IMR-90 (cell line): ENCODE data around the gene TIGD4. TPM values are rescaled to one million over a fixed set of nuclear protein-coding genes. Genes with fewer than 3 reads are reported as not detected.

Experiments
- ATAC-seq: fragments of 200-7000 bp; cut with Tn5 transposase; 2 replicates; pipeline ENCODE4 v1.9.1; 2020; ENCODE audit warnings: low read depth, mild to moderate bottlenecking, moderate library complexity
- BruUV-seq: library from RNA; stranded (reverse); fragments of 400-500 nt; replicated peaks from 2 replicates; lab custom pipeline; 2021; lab: Mats Ljungman, UMichigan
- CTCF ChIA-PET: fragments of 300-600 bp; formaldehyde crosslinking; extraction: SDS; loops from one replicate; lab custom pipeline; 2021; ENCODE audit warnings: antibody characterized with exemption; lab: Yijun Ruan, JAX
- POLR2A ChIA-PET: fragments of 300-600 bp; sonication (Branson Sonifier 250); formaldehyde crosslinking; loops from one replicate; lab custom pipeline; 2022; ENCODE audit warnings: antibody characterized with exemption; ENCODE audit not compliant: unreplicated experiment; lab: Charles Lee
- DNase-seq: peaks from one replicate; pipeline ENCODE4 v3.0.0; 2013
- H2AFZ ChIP-seq: replicated peaks from 2 replicates; pipeline ENCODE3; 2013; ENCODE audit warnings: low read length, mild to moderate bottlenecking; ENCODE audit not compliant: poor library complexity
- H2AK5ac ChIP-seq: 2 replicates; pipeline ENCODE4 v1.6.1; 2013; ENCODE audit warnings: low read depth, low read length, inconsistent platforms
- H2AK9ac ChIP-seq: replicated peaks from 2 replicates; pipeline ENCODE3; 2013; ENCODE audit warnings: mild to moderate bottlenecking, low read depth, low read length, moderate library complexity; ENCODE audit not compliant: poor library complexity
- H2BK120ac ChIP-seq: 2 replicates; pipeline ENCODE4 v1.6.1; 2013; ENCODE audit warnings: low read depth, low read length, inconsistent platforms
- H2BK15ac ChIP-seq: 3 replicates; pipeline ENCODE4 v1.6.1; 2013; ENCODE audit warnings: low read depth, low read length, inconsistent platforms
- H2BK20ac ChIP-seq: 2 replicates; pipeline ENCODE4 v1.6.1; 2013; ENCODE audit warnings: low read depth, mild to moderate bottlenecking, inconsistent platforms, low read length, moderate library complexity
- H2BK5ac ChIP-seq: 2 replicates; pipeline ENCODE4 v1.6.1; 2013; ENCODE audit warnings: mild to moderate bottlenecking, low read depth, low read length, inconsistent platforms; ENCODE audit not compliant: poor library complexity, severe bottlenecking
- H3K14ac ChIP-seq: replicated peaks from 2 replicates; pipeline ENCODE4 v1.6.1; 2013; ENCODE audit warnings: low read depth, low read length, inconsistent platforms
- H3K18ac ChIP-seq: 2 replicates; pipeline ENCODE4 v1.6.1; 2013; ENCODE audit warnings: low read depth, low read length, control low read depth
- H3K23ac ChIP-seq: 2 replicates; pipeline ENCODE4 v1.6.1; 2013; ENCODE audit warnings: low read depth, low read length, inconsistent platforms
- H3K27ac ChIP-seq: 2 replicates; pipeline ENCODE4 v1.5.1; 2013; ENCODE audit warnings: mild to moderate bottlenecking, control low read depth, low read length; ENCODE audit not compliant: insufficient read depth
- H3K27me3 ChIP-seq: 2 replicates; pipeline ENCODE4 v1.6.1; 2013; ENCODE audit warnings: low read length; ENCODE audit not compliant: control insufficient read depth, insufficient read depth
- H3K36me3 ChIP-seq: 2 replicates; pipeline ENCODE4 v1.6.1; 2013; ENCODE audit warnings: low read length, mixed read lengths; ENCODE audit not compliant: control insufficient read depth, insufficient read depth
- H3K4ac ChIP-seq: 2 replicates; pipeline ENCODE4 v1.6.1; 2013; ENCODE audit warnings: low read depth, low read length, inconsistent platforms
- H3K4me1 ChIP-seq: 2 replicates; pipeline ENCODE4 v1.6.1; 2013; ENCODE audit warnings: low read length, mixed read lengths; ENCODE audit not compliant: control insufficient read depth, insufficient read depth
- H3K4me2 ChIP-seq: 2 replicates; pipeline ENCODE4 v1.6.1; 2013; ENCODE audit warnings: low read depth, mild to moderate bottlenecking, control low read depth, low read length, moderate library complexity
- H3K4me3 ChIP-seq: 2 replicates; pipeline ENCODE4 v1.5.1; 2013; ENCODE audit warnings: low read depth, mild to moderate bottlenecking, control low read depth, low read length, moderate library complexity; ENCODE audit not compliant: insufficient read depth
- H3K56ac ChIP-seq: 2 replicates; pipeline ENCODE4 v1.6.1; 2013; ENCODE audit warnings: low read length, inconsistent platforms; ENCODE audit not compliant: insufficient read depth; ENCODE audit errors: extremely low read depth
- H3K79me1 ChIP-seq, 2 experiments: 2 replicates each; pipeline ENCODE4 v1.6.1; 2013; ENCODE audit warnings: low read length in 2 of 2, inconsistent platforms in 1 of 2, low read depth in 1 of 2
- H3K9ac ChIP-seq: 2 replicates; pipeline ENCODE4 v1.6.1; 2013; ENCODE audit warnings: low read depth, low read length, control low read depth
- H3K9me1 ChIP-seq: 2 replicates; pipeline ENCODE4 v1.6.1; 2013; ENCODE audit warnings: low read length, inconsistent platforms; ENCODE audit not compliant: insufficient read depth
- H3K9me3 ChIP-seq: 2 replicates; pipeline ENCODE4 v1.6.1; 2013; ENCODE audit warnings: low read length; ENCODE audit not compliant: control insufficient read depth, insufficient read depth
- H4K20me1 ChIP-seq: 2 replicates; pipeline ENCODE4 v1.6.1; 2013; ENCODE audit warnings: low read length, inconsistent platforms; ENCODE audit not compliant: insufficient read depth
- H4K5ac ChIP-seq: 2 replicates; pipeline ENCODE4 v1.6.1; 2013; ENCODE audit warnings: mild to moderate bottlenecking, low read depth, low read length, control low read depth
- H4K8ac ChIP-seq, 2 experiments: 2 replicates each; pipeline ENCODE4 v1.6.1; 2013; ENCODE audit warnings: low read depth in 2 of 2, low read length in 2 of 2, control low read depth in 1 of 2, inconsistent platforms in 1 of 2
- H4K91ac ChIP-seq: 2 replicates; pipeline ENCODE4 v1.6.1; 2013; ENCODE audit warnings: low read depth, low read length, inconsistent platforms; ENCODE audit not compliant: insufficient read depth
- RAD21 ChIP-seq: IDR thresholded peaks from 2 replicates; pipeline ENCODE4 v1.6.1; 2012; ENCODE audit warnings: low read length, improper control_type of control experiment
- RFX5 ChIP-seq: IDR thresholded peaks from 2 replicates; pipeline ENCODE4 v1.8.0; 2012; ENCODE audit warnings: low read depth, mild to moderate bottlenecking, low read length, moderate library complexity
- WGBS, 2 experiments: methylation state at CpG; one replicate each; pipeline versions ENCODE4 v1.1.5 to v1.1.7; 2013; ENCODE audit warnings: missing lambda C conversion rate in 2 of 2; ENCODE audit not compliant: insufficient read length in 1 of 2; ENCODE audit errors: extremely low coverage in 2 of 2; 5-methylcytosine and 5-hydroxymethylcytosine counted together
- dilution Hi-C: fragments of 300-500 bp; cut with HindIII; formaldehyde crosslinking; loops from one replicate; pipeline ENCODE4 v1.14.3; 2018; ENCODE audit warnings: low sequenced_read_pairs; ENCODE audit not compliant: unreplicated experiment
- in situ Hi-C: fragments of 300-500 bp; cut with MboI; formaldehyde crosslinking; loops from 3 replicates; pipeline ENCODE4 v1.14.3; 2019; ENCODE audit warnings: low sequenced_read_pairs, inconsistent platforms, mixed read lengths
- intact Hi-C: fragments of 100-400 bp; cut with micrococcal nuclease; formaldehyde crosslinking; loops from 2 replicates; pipeline ENCODE4 v1.10.0; 2022
- polyA plus RNA-seq, 3 experiments: library from polyadenylated mRNA; depleted of rRNA; stranded (reverse); fragments of >200 nt; gene quantifications; 2 replicates each; pipeline ENCODE4 v1.2.3, GENCODE V29; 2012; ENCODE audit warnings: low replicate concordance in 1 of 3
- total RNA-seq: library from RNA; depleted of rRNA; stranded (reverse); fragments of >200 nt; gene quantifications from 2 replicates; pipeline ENCODE4 v1.2.3, GENCODE V29; 2012

TIGD4 gene
- total and polyA plus RNA-seq, 2 of the 4 experiments (the other 2 are of a cell fraction): 0.03 TPM; not detected in 1

DNA sequence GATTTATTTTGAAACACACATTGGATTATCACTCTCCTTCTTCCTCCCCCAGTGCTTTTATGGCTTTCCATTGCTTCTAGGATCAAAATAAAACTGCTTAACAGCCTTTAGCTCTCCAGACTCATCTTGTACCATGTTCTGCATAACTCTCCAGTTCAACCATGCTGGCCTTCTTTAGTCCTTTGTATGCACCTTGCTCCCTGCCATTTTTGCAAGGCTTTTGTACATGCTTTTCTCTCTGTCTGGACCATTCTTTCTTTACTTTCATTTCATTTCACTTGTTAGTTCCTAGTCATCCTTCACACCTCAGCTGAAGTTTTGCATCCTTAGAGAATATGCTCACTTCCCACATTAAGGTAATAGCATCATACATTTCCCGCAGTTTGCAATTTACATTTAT, 7.1 kb upstream of the TIGD4 start:
- no TSS peak for BruUV-seq
- Histone ChIP-seq H3K9me1 (peaks cover 5% of the 10 kb centered on the region), H3K4me2 (no peak overlapping the region), H3K27ac (no peak overlapping the region), H2BK5ac (no peak overlapping the region), H4K20me1 (peaks cover 16% of the 10 kb centered on the region; the same call in 1 of the 2 replicates), H4K5ac (no peak overlapping the region), H4K8ac (no peak overlapping the region), H3K79me1 (peaks cover 11 to 43% of the 10 kb centered on the region in 2 experiments; a peak in 3 of 4 replicates), H2AK5ac (no peak overlapping the region), H3K4me1 (no peaks in the 10 kb centered on the region), H3K9me3 (no peaks in the 10 kb centered on the region), H3K9ac (no peak overlapping the region), H2BK120ac (no peak overlapping the region), H3K27me3 (no peaks in the 10 kb centered on the region), H2BK15ac (no peak overlapping the region), H3K56ac (no peak overlapping the region), H3K14ac (no peak overlapping the region), H3K36me3 (peaks cover 7% of the 10 kb centered on the region; the same call in 1 of the 2 replicates), H2AK9ac (no peak overlapping the region), H4K91ac (no peak overlapping the region), H3K18ac (no peak overlapping the region), H3K4me3 (no peak overlapping the region), H2BK20ac (no peak overlapping the region), H3K23ac (no peak overlapping the region), H3K4ac (no peak overlapping the region), H2AFZ (no peak overlapping the region)
- TF ChIP-seq RFX5 (no peak), RAD21 (no peak)
- dilution Hi-C loops: no loop called here
- intact Hi-C loops: no loop called here
- ATAC-seq: no peak
- in situ Hi-C loops: no loop called here
- ChIA-PET CTCF (interaction anchor here (1.6 kb wide), 1 partner anchor 341 kb away, joined by 4 read pairs; no protein-coding TSS in a partner anchor), POLR2A (no interaction called here)
- no CpG with 5 or more reads among the region's 1 CpG for WGBS, 2 experiments
- no peak for DNase-seq
